Progenitor cell of endocrine pancreas (in vitro differentiated cells): ENCODE results near the gene CCDC171. TPM values are rescaled to one million over a fixed set of nuclear protein-coding genes. Genes with fewer than 3 reads are reported as not detected.
A peak's percentile ranks its signal among the peaks of the same experiment; 100 is the strongest.

Experiments used
- DNase-seq: peaks from one replicate; pipeline ENCODE4 v3.0.0; 2021; ENCODE audit warnings: low spot score; ENCODE audit not compliant: unreplicated experiment
- H3K27ac Mint-ChIP-seq: 2 replicates; pipeline ENCODE4 v1.8.0; 2021; ENCODE audit warnings: mild to moderate bottlenecking, moderate library complexity, mixed read lengths
- H3K27me3 Mint-ChIP-seq: 2 replicates; pipeline ENCODE4 v1.8.0; 2021; ENCODE audit warnings: mixed read lengths
- H3K36me3 Mint-ChIP-seq: 2 replicates; pipeline ENCODE4 v1.8.0; 2022; ENCODE audit warnings: mixed read lengths; ENCODE audit not compliant: insufficient read depth
- H3K4me1 Mint-ChIP-seq: 2 replicates; pipeline ENCODE4 v1.8.0; 2021; ENCODE audit warnings: low read depth, mixed read lengths
- H3K4me3 Mint-ChIP-seq: 2 replicates; pipeline ENCODE4 v1.8.0; 2021; ENCODE audit warnings: low read depth, mild to moderate bottlenecking, moderate library complexity, mixed read lengths
- H3K9me3 Mint-ChIP-seq: 2 replicates; pipeline ENCODE4 v1.8.0; 2021; ENCODE audit warnings: low read depth, mixed read lengths
- total RNA-seq: library from RNA; stranded (reverse); gene quantifications from 2 replicates; pipeline ENCODE4 v1.2.1, GENCODE V29; 2021
- TF ChIP-seq, protein P1 (sequence below): fragments of 200-600 bp; sonication (generic); IDR thresholded peaks from one replicate; pipeline ENCODE4 v1.5.0; 2021; ENCODE audit warnings: antibody characterized with exemption, mild to moderate bottlenecking; ENCODE audit not compliant: unreplicated experiment

Gene CCDC171
- total RNA-seq, 1 donor from 2014 or later: 5.1 TPM

DNA sequence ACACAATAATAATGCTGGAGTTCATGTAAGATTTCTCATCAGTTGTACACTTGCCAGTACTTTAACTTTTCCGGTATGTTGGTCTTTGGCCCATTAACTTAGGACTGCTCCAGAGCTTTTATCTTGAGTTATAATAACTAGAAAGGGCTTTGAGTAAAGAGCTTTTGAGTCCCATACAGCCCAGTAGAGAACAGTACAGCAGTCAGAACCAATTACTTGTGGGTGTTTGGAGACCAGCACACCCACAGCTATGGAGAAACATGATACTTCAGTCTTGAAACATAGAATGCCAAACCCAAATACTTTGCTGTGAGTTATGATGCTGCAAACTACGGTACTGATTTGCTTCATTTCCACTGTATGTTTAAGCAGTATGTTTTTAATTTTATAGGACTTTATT, 374.3 kb downstream of the CCDC171 start:
- Mint-ChIP-seq H3K4me3 (no peak overlapping the region), H3K36me3 (no peaks in the 10 kb centered on the region), H3K27ac (no peak overlapping the region), H3K4me1 (no peaks in the 10 kb centered on the region), H3K9me3 (peaks cover 6% of the 10 kb centered on the region), H3K27me3 (no peaks in the 10 kb centered on the region)
- TF ChIP-seq, protein P1, sequence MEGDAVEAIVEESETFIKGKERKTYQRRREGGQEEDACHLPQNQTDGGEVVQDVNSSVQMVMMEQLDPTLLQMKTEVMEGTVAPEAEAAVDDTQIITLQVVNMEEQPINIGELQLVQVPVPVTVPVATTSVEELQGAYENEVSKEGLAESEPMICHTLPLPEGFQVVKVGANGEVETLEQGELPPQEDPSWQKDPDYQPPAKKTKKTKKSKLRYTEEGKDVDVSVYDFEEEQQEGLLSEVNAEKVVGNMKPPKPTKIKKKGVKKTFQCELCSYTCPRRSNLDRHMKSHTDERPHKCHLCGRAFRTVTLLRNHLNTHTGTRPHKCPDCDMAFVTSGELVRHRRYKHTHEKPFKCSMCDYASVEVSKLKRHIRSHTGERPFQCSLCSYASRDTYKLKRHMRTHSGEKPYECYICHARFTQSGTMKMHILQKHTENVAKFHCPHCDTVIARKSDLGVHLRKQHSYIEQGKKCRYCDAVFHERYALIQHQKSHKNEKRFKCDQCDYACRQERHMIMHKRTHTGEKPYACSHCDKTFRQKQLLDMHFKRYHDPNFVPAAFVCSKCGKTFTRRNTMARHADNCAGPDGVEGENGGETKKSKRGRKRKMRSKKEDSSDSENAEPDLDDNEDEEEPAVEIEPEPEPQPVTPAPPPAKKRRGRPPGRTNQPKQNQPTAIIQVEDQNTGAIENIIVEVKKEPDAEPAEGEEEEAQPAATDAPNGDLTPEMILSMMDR: no peak
- no peak for DNase-seq

DNA sequence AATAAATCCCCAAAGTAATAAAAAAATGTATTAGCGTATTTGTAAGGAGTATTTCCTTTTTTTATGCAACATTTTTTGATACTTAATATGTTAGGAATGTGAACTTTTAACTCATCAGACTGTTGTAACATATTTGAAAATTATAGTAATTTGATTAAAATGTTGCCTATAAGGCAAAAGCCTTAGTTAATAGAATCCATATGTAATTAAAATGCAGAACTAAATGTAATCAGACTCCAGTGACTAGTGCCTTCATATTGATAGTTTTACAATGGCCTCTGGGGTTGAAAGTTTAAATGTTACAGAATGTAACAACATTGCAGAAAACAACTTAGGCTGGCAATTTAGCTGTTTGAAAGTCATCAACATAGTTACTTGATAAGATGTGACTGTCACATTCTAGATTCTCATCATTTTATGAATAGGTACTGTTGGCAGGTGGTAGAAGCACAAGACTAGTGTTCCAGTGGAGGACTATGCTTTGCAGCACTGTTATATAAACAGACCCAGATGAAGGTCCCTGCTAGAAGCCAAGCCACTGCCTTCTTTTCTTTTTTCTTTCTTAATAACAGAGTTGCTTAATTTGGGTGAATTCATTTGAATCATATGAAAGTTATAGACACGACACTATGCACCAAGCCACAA, 382.9 kb downstream of the CCDC171 start:
- no peak for DNase-seq
- peak overlapping the region; percentile 82 for H3K27ac Mint-ChIP-seq
- TF ChIP-seq, protein P1: no peak
- H3K36me3 Mint-ChIP-seq: no peaks in the 10 kb centered on the region
- H3K9me3 Mint-ChIP-seq: peaks cover 10% of the 10 kb centered on the region
- no peak overlapping the region for H3K4me3 Mint-ChIP-seq
- H3K4me1 Mint-ChIP-seq: peaks cover 8% of the 10 kb centered on the region
- no peaks in the 10 kb centered on the region for H3K27me3 Mint-ChIP-seq

DNA sequence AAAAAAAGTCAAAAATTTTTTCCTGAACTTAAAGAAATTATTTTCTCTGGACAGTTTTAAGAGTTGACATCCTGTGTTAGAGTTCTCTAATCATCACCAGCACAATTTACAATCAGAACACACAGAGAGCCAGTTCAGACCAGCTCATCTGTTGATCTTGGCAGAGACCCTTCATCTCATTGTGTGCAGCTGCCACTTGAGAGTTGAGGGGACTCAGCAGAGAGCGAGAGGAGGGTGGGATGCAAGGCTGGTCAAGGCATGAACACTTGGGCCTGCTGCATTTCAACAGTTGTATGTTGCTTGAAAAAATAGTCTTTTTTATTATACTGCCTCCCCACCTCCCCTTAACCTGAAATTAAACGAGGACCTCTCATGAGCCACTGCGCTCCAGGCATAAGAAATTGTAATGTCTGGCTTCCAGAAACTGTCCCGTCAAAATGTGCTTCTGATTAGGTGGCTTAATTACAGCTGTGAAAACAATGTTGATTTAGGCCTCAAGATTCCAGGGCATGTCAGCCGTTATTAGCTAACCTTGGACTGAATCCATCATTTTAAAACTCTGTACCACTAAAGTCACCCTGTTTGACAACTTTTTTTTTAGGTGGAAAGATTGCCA, 383.6 kb downstream of the CCDC171 start:
- H3K27ac Mint-ChIP-seq: peak overlapping the region; percentile 82

DNA sequence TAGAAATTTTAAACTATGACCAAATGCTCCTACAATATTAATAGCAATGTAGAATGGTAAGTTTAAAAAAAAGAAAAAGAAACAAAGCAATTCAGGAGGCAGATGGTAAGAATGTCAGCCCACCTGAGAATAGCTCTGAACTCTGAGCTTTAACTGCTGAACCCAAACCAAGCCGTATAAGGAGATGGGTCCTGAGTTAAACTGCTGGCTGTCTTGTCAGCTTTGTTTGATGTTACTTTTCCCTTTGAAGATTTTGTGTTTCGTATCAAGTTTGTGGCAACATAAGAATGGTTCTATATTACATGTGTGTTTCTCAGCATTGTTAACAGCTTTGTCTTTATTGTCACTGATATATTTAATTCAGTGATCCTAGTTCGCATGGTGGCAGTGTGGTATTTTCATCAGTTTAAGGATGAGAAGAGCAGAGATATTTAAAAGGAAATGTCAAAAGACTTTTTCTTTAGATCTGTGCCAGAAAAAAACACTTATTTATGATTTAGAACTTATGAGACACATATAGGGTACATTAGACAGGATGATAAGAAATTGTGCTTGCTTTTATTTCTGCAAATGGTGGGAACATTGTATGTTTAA, 390.1 kb downstream of the CCDC171 start:
- Mint-ChIP-seq H3K9me3 (peaks cover 3% of the 10 kb centered on the region), H3K4me1 (no peaks in the 10 kb centered on the region), H3K27ac (no peak overlapping the region), H3K4me3 (no peak overlapping the region), H3K36me3 (no peaks in the 10 kb centered on the region), H3K27me3 (no peaks in the 10 kb centered on the region)
- no peak for DNase-seq
- TF ChIP-seq, protein P1: no peak

More for the DNA sequence above, 383.6 kb downstream of the CCDC171 start:
- Mint-ChIP-seq H3K27me3 (no peaks in the 10 kb centered on the region), H3K36me3 (no peaks in the 10 kb centered on the region), H3K4me3 (no peak overlapping the region), H3K4me1 (peaks cover 8% of the 10 kb centered on the region), H3K9me3 (peaks cover 10% of the 10 kb centered on the region)
- DNase-seq: no peak
- TF ChIP-seq, protein P1: no peak

DNA sequence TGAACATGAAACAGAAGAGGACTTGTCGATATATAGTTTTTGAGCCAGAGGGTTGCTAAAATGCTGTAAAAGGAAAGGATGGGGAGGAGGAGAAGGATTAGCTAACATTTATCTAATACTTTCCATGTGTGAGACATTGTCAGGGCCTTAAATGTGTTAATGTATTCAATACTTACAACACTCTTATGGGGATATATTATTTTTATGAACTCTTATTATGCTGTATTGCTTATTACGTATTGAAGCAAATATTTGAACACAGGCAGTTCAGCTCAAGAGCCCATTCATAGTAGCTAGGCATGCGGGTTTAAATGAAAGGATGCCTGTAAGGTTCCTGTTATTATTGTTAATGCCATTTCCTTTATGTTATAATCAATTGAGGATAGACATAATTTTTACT, 391.5 kb downstream of the CCDC171 start:
- TF ChIP-seq, protein P1: no peak
- H3K27me3 Mint-ChIP-seq: no peaks in the 10 kb centered on the region
- H3K9me3 Mint-ChIP-seq: peaks cover 3% of the 10 kb centered on the region
- H3K4me1 Mint-ChIP-seq: no peaks in the 10 kb centered on the region
- no peaks in the 10 kb centered on the region for H3K36me3 Mint-ChIP-seq
- no peak overlapping the region for H3K4me3 Mint-ChIP-seq
- H3K27ac Mint-ChIP-seq: no peak overlapping the region
- no peak for DNase-seq
